OCI-LY3 (cell line): Measurements from ENCODE around the gene ZNF407.

ENCODE experiments used
- H2AFZ ChIP-seq: fragments of 200-600, 300-600 bp; shearing (Covaris generic); 2 replicates; pipeline ENCODE4 v1.6.0; 2014; ENCODE audit warnings: antibody characterized with exemption, low read depth, low read length
- H3K27ac ChIP-seq: fragments of 200-600, 300-600 bp; sonication (generic); 2 replicates; pipeline ENCODE4 v1.5.1; 2014; ENCODE audit warnings: mild to moderate bottlenecking, low read length, moderate library complexity, mixed read lengths
- H3K27me3 ChIP-seq: fragments of 200-600, 300-600 bp; sonication (generic); 2 replicates; pipeline ENCODE4 v1.6.1; 2014; ENCODE audit warnings: low read depth, low read length, mixed read lengths
- H3K36me3 ChIP-seq: fragments of 200-600, 300-600 bp; sonication (generic); replicated peaks from 2 replicates; pipeline ENCODE3; 2014; ENCODE audit warnings: low read depth, low read length, mixed read lengths
- H3K4me1 ChIP-seq: fragments of 300-600, 200-600 bp; sonication (generic); 2 replicates; pipeline ENCODE4 v1.6.1; 2014; ENCODE audit warnings: low read length, mixed read lengths
- H3K4me2 ChIP-seq: fragments of 200-600, 300-600 bp; sonication (generic); 2 replicates; pipeline ENCODE4 v1.6.1; 2014; ENCODE audit warnings: low read length, mixed read lengths
- H3K4me3 ChIP-seq: fragments of 300-600, 200-600 bp; sonication (generic); 2 replicates; pipeline ENCODE4 v1.5.1; 2014; ENCODE audit warnings: antibody characterized with exemption, mild to moderate bottlenecking, low read length, moderate library complexity
- H3K79me2 ChIP-seq: fragments of 300-600, 200-600 bp; shearing (Covaris generic); 2 replicates; pipeline ENCODE4 v1.6.1; 2014; ENCODE audit warnings: mild to moderate bottlenecking, low read length, mixed read lengths
- H3K9ac ChIP-seq: fragments of 300-600, 200-600 bp; shearing (Covaris generic); 2 replicates; pipeline ENCODE4 v1.6.0; 2014; ENCODE audit warnings: mild to moderate bottlenecking, low read length, moderate library complexity
- H3K9me3 ChIP-seq: fragments of 200-600, 300-600 bp; shearing (Covaris generic); 2 replicates; pipeline ENCODE4 v1.6.1; 2014; ENCODE audit warnings: low read length, mixed read lengths; ENCODE audit not compliant: insufficient read depth
- H4K20me1 ChIP-seq: fragments of 200-600, 300-600 bp; sonication (generic); 2 replicates; pipeline ENCODE4 v1.6.1; 2016; ENCODE audit warnings: low read length, mixed read lengths; ENCODE audit not compliant: insufficient read depth
- EZH2phosphoT487 ChIP-seq: fragments of 200-600 bp; shearing (Covaris generic); IDR thresholded peaks from 2 replicates; pipeline ENCODE4 v1.6.1; 2018; ENCODE audit warnings: antibody characterized with exemption, mixed run types, low read depth
- TF ChIP-seq, protein P1 (sequence below): fragments of 200-600, 300-600 bp; sonication (generic); IDR thresholded peaks from 2 replicates; pipeline ENCODE4 v1.5.1; 2014; ENCODE audit warnings: antibody characterized with exemption, low read length, low read depth

Gene ZNF407

GRCh38 chr18:74778191-74778847 is 180.6 kb downstream of the ZNF407 start:
- no peaks in the 10 kb centered on the region for H3K9me3 ChIP-seq
- H3K4me1 ChIP-seq = peaks cover 6% of the 10 kb centered on the region
- H2AFZ ChIP-seq = no peak overlapping the region
- no peaks in the 10 kb centered on the region for H3K36me3 ChIP-seq
- H3K9ac ChIP-seq = no peak overlapping the region
- H3K27me3 ChIP-seq = no peaks in the 10 kb centered on the region
- peaks cover 10% of the 10 kb centered on the region; the same call in 1 of the 2 replicates for H4K20me1 ChIP-seq
- no peak overlapping the region for H3K4me3 ChIP-seq
- H3K79me2 ChIP-seq = no peaks in the 10 kb centered on the region
- H3K27ac ChIP-seq = no peak overlapping the region
- no peak overlapping the region for H3K4me2 ChIP-seq
- no peak for TF ChIP-seq EZH2phosphoT487
- TF ChIP-seq, protein P1, sequence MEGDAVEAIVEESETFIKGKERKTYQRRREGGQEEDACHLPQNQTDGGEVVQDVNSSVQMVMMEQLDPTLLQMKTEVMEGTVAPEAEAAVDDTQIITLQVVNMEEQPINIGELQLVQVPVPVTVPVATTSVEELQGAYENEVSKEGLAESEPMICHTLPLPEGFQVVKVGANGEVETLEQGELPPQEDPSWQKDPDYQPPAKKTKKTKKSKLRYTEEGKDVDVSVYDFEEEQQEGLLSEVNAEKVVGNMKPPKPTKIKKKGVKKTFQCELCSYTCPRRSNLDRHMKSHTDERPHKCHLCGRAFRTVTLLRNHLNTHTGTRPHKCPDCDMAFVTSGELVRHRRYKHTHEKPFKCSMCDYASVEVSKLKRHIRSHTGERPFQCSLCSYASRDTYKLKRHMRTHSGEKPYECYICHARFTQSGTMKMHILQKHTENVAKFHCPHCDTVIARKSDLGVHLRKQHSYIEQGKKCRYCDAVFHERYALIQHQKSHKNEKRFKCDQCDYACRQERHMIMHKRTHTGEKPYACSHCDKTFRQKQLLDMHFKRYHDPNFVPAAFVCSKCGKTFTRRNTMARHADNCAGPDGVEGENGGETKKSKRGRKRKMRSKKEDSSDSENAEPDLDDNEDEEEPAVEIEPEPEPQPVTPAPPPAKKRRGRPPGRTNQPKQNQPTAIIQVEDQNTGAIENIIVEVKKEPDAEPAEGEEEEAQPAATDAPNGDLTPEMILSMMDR = no peak

DNA sequence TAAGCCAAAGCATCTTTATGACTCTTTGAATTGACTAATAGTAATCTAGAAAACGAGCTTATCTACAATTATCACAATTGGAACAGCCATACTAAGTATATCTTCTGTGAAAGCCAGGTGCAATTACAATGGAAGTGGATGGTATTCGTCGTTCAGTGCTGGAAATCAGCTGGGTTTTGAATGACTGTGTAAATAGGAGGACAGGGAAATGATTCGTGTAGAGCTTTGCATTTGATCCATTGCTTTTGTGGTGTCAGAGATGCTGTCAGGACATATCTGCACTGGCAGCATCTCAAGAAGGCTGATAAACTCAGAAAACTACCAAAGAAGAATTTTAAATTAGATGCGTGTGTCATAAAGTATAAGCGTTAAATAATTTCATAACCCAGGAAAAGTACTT is 187.1 kb downstream of the ZNF407 start:
- Histone ChIP-seq H3K27ac (no peak overlapping the region), H3K9me3 (no peaks in the 10 kb centered on the region), H4K20me1 (no peaks in the 10 kb centered on the region), H3K9ac (no peak overlapping the region), H3K79me2 (no peaks in the 10 kb centered on the region), H3K4me1 (no peaks in the 10 kb centered on the region), H3K4me2 (no peak overlapping the region), H2AFZ (no peak overlapping the region), H3K36me3 (no peaks in the 10 kb centered on the region), H3K27me3 (no peaks in the 10 kb centered on the region), H3K4me3 (no peak overlapping the region)
- TF ChIP-seq, protein P1 = no peak
- no peak for TF ChIP-seq EZH2phosphoT487

DNA sequence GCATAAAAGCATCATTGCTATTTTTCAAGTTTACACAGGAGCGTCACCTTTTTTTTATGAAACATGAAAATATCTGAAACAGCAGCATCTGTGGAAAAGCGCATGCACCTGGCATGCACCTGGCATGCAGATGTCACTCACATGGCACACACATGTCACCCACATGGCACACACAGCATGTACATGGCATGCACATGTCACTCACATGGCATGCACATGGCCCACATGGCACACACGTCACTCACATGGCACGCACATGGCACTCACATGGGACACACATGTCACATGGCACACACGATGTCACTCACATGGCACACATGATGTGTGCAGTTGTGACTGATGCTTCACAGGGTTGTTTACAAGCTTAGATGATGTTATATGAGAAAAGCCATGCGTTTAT is 188.0 kb downstream of the ZNF407 start:
- Histone ChIP-seq H3K4me3 (no peak overlapping the region), H4K20me1 (no peaks in the 10 kb centered on the region), H3K4me2 (no peak overlapping the region), H3K9me3 (no peaks in the 10 kb centered on the region), H3K79me2 (no peaks in the 10 kb centered on the region), H3K27me3 (no peaks in the 10 kb centered on the region), H3K27ac (no peak overlapping the region), H3K9ac (no peak overlapping the region), H3K36me3 (no peaks in the 10 kb centered on the region), H2AFZ (no peak overlapping the region), H3K4me1 (no peaks in the 10 kb centered on the region)
- TF ChIP-seq EZH2phosphoT487 = no peak
- TF ChIP-seq, protein P1 = no peak

DNA sequence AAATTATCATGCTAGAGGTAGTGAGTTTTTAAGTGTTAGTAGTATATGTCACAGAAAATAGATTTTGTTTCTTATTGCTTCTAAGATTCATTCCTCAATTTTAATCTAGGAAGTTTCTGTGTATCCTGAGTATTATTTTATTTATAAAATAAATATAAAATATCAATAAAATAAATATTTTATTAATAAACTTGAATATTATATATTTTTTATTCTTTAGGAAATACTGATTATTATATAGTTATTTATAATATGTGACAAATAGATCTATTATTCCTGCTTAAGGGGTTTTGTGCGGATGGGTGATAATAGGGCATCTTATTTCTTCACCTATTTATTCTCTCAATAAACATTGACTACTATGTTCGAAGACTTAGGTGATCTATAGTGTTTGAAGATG is 191.0 kb downstream of the ZNF407 start:
- H4K20me1 ChIP-seq = no peaks in the 10 kb centered on the region
- H3K4me2 ChIP-seq = no peak overlapping the region
- no peak overlapping the region for H3K4me3 ChIP-seq
- H3K9me3 ChIP-seq = no peaks in the 10 kb centered on the region
- no peaks in the 10 kb centered on the region for H3K36me3 ChIP-seq
- TF ChIP-seq, protein P1 = no peak
- TF ChIP-seq EZH2phosphoT487 = no peak
- no peaks in the 10 kb centered on the region for H3K4me1 ChIP-seq
- H3K27me3 ChIP-seq = no peaks in the 10 kb centered on the region
- H3K9ac ChIP-seq = no peak overlapping the region
- no peaks in the 10 kb centered on the region for H3K79me2 ChIP-seq
- H3K27ac ChIP-seq = no peak overlapping the region
- H2AFZ ChIP-seq = no peak overlapping the region
